Stimulated activated memory B cell treated with anti-CD40 and anti-IgM and Interleukin-4, amounts not matched to agents 10 μg/mL and 1 μg/mL and 100 μg/mL, for 72 hours (primary cell): Measurements from ENCODE around the gene KIF6.

Source experiments
- ATAC-seq: fragments of 150-1000 bp; cut with Tn5 transposase; 2 replicates; pipeline ENCODE4 v1.10.0; 2021
- H3K27ac Mint-ChIP-seq: one replicate; pipeline ENCODE4 v1.8.0; 2022; ENCODE audit warnings: mild to moderate bottlenecking, mixed read lengths
- H3K27me3 Mint-ChIP-seq: one replicate; pipeline ENCODE4 v1.8.0; 2022; ENCODE audit warnings: mixed read lengths
- H3K36me3 Mint-ChIP-seq: one replicate; pipeline ENCODE4 v1.8.0; 2022; ENCODE audit warnings: mixed read lengths
- H3K4me1 Mint-ChIP-seq: one replicate; pipeline ENCODE4 v1.8.0; 2022; ENCODE audit warnings: mixed read lengths
- H3K4me3 Mint-ChIP-seq: one replicate; pipeline ENCODE4 v1.8.0; 2022; ENCODE audit warnings: mild to moderate bottlenecking, moderate library complexity, mixed read lengths
- H3K9me3 Mint-ChIP-seq: one replicate; pipeline ENCODE4 v1.8.0; 2022; ENCODE audit warnings: mixed read lengths

KIF6 gene

GRCh38 chr6:39470506-39470905 lies 254.7 kb downstream of the KIF6 start:
- no peak overlapping the region for H3K27ac Mint-ChIP-seq

GRCh38 chr6:39468385-39468784 lies 256.8 kb downstream of the KIF6 start:
- Mint-ChIP-seq H3K4me3 (no peak overlapping the region), H3K27me3 (peaks cover 8% of the 10 kb centered on the region), H3K4me1 (peaks cover 8% of the 10 kb centered on the region), H3K36me3 (peaks cover 6% of the 10 kb centered on the region), H3K9me3 (peaks cover 6% of the 10 kb centered on the region), H3K27ac (no peak overlapping the region)
- ATAC-seq, result no peak

More at GRCh38 chr6:39470506-39470905, 254.7 kb downstream of the KIF6 start:
- peaks cover 8% of the 10 kb centered on the region for H3K4me1 Mint-ChIP-seq
- H3K36me3 Mint-ChIP-seq, result peaks cover 6% of the 10 kb centered on the region
- no peaks in the 10 kb centered on the region for H3K27me3 Mint-ChIP-seq
- H3K4me3 Mint-ChIP-seq, result no peak overlapping the region
- no peak for ATAC-seq
- H3K9me3 Mint-ChIP-seq, result peaks cover 6% of the 10 kb centered on the region

GRCh38 chr6:39466631-39467030 lies 258.6 kb downstream of the KIF6 start:
- Mint-ChIP-seq H3K27ac (no peak overlapping the region), H3K9me3 (peaks cover 6% of the 10 kb centered on the region), H3K4me1 (no peaks in the 10 kb centered on the region), H3K27me3 (peaks cover 8% of the 10 kb centered on the region), H3K4me3 (no peak overlapping the region), H3K36me3 (peaks cover 6% of the 10 kb centered on the region)
- no peak for ATAC-seq

GRCh38 chr6:39465539-39465938 lies 259.7 kb downstream of the KIF6 start:
- Mint-ChIP-seq H3K4me1 (no peaks in the 10 kb centered on the region), H3K36me3 (peaks cover 6% of the 10 kb centered on the region), H3K4me3 (no peak overlapping the region), H3K27me3 (peaks cover 8% of the 10 kb centered on the region), H3K27ac (no peak overlapping the region), H3K9me3 (peaks cover 6% of the 10 kb centered on the region)
- no peak for ATAC-seq

- Mint-ChIP-seq H3K9me3 (peaks cover 6% of the 10 kb centered on the region), H3K4me3 (no peak overlapping the region), H3K27me3 (peaks cover 8% of the 10 kb centered on the region), H3K4me1 (no peaks in the 10 kb centered on the region), H3K27ac (no peak overlapping the region), H3K36me3 (peaks cover 6% of the 10 kb centered on the region)
- no peak for ATAC-seq
Observed at GRCh38 chr6:39464067-39464466, 261.1 kb downstream of the KIF6 start.

- H3K27me3 Mint-ChIP-seq, result peaks cover 21% of the 10 kb centered on the region
Observed at GRCh38 chr6:39453956-39454524, 271.2 kb downstream of the KIF6 start.

GRCh38 chr6:39453241-39453640 lies 272.0 kb downstream of the KIF6 start:
- no peak for ATAC-seq
- H3K27ac Mint-ChIP-seq, result no peak overlapping the region
- peaks cover 11% of the 10 kb centered on the region for H3K9me3 Mint-ChIP-seq
- H3K27me3 Mint-ChIP-seq, result peaks cover 29% of the 10 kb centered on the region
- H3K4me3 Mint-ChIP-seq, result no peak overlapping the region
- H3K36me3 Mint-ChIP-seq, result no peaks in the 10 kb centered on the region
- H3K4me1 Mint-ChIP-seq, result no peaks in the 10 kb centered on the region

More at GRCh38 chr6:39453956-39454524, 271.2 kb downstream of the KIF6 start:
- no peak for ATAC-seq
- Mint-ChIP-seq H3K4me3 (no peak overlapping the region), H3K27ac (no peak overlapping the region), H3K36me3 (no peaks in the 10 kb centered on the region), H3K9me3 (peaks cover 11% of the 10 kb centered on the region), H3K4me1 (no peaks in the 10 kb centered on the region)

- no peaks in the 10 kb centered on the region for H3K36me3 Mint-ChIP-seq
- H3K27me3 Mint-ChIP-seq, result peaks cover 30% of the 10 kb centered on the region
- H3K27ac Mint-ChIP-seq, result no peak overlapping the region
- peaks cover 11% of the 10 kb centered on the region for H3K9me3 Mint-ChIP-seq
- H3K4me3 Mint-ChIP-seq, result no peak overlapping the region
- H3K4me1 Mint-ChIP-seq, result no peaks in the 10 kb centered on the region
- ATAC-seq, result no peak
Observed at GRCh38 chr6:39452306-39453145, 272.7 kb downstream of the KIF6 start.

GRCh38 chr6:39451831-39452230 lies 273.4 kb downstream of the KIF6 start:
- Mint-ChIP-seq H3K9me3 (peaks cover 11% of the 10 kb centered on the region), H3K4me3 (no peak overlapping the region), H3K36me3 (no peaks in the 10 kb centered on the region), H3K4me1 (no peaks in the 10 kb centered on the region), H3K27me3 (peaks cover 30% of the 10 kb centered on the region), H3K27ac (no peak overlapping the region)
- no peak for ATAC-seq

- ATAC-seq, result no peak
- H3K36me3 Mint-ChIP-seq, result no peaks in the 10 kb centered on the region
- H3K4me3 Mint-ChIP-seq, result no peak overlapping the region
- H3K9me3 Mint-ChIP-seq, result peaks cover 5% of the 10 kb centered on the region
- H3K27me3 Mint-ChIP-seq, result peaks cover 35% of the 10 kb centered on the region
- H3K4me1 Mint-ChIP-seq, result no peaks in the 10 kb centered on the region
- no peak overlapping the region for H3K27ac Mint-ChIP-seq
Observed at GRCh38 chr6:39449022-39449421, 276.2 kb downstream of the KIF6 start.

- no peaks in the 10 kb centered on the region for H3K4me1 Mint-ChIP-seq
- no peak overlapping the region for H3K4me3 Mint-ChIP-seq
- H3K36me3 Mint-ChIP-seq, result no peaks in the 10 kb centered on the region
- H3K27me3 Mint-ChIP-seq, result peaks cover 31% of the 10 kb centered on the region
- no peak for ATAC-seq
- H3K9me3 Mint-ChIP-seq, result no peaks in the 10 kb centered on the region
- H3K27ac Mint-ChIP-seq, result no peak overlapping the region
Observed at GRCh38 chr6:39446909-39447308, 278.3 kb downstream of the KIF6 start.

GRCh38 chr6:39445667-39446066 lies 279.5 kb downstream of the KIF6 start:
- no peaks in the 10 kb centered on the region for H3K36me3 Mint-ChIP-seq
- no peaks in the 10 kb centered on the region for H3K9me3 Mint-ChIP-seq
- no peaks in the 10 kb centered on the region for H3K4me1 Mint-ChIP-seq
- ATAC-seq, result no peak
- H3K27ac Mint-ChIP-seq, result no peak overlapping the region
- peaks cover 31% of the 10 kb centered on the region for H3K27me3 Mint-ChIP-seq
- H3K4me3 Mint-ChIP-seq, result no peak overlapping the region

GRCh38 chr6:39444479-39445019 lies 280.7 kb downstream of the KIF6 start:
- no peak for ATAC-seq
- Mint-ChIP-seq H3K27ac (no peak overlapping the region), H3K4me3 (no peak overlapping the region), H3K4me1 (no peaks in the 10 kb centered on the region), H3K36me3 (no peaks in the 10 kb centered on the region), H3K9me3 (no peaks in the 10 kb centered on the region), H3K27me3 (peaks cover 24% of the 10 kb centered on the region)

- ATAC-seq, result no peak
- peaks cover 9% of the 10 kb centered on the region for H3K27me3 Mint-ChIP-seq
- no peaks in the 10 kb centered on the region for H3K9me3 Mint-ChIP-seq
- H3K4me3 Mint-ChIP-seq, result no peak overlapping the region
- H3K27ac Mint-ChIP-seq, result no peak overlapping the region
- no peaks in the 10 kb centered on the region for H3K36me3 Mint-ChIP-seq
- no peaks in the 10 kb centered on the region for H3K4me1 Mint-ChIP-seq
Observed at GRCh38 chr6:39441986-39442385, 283.2 kb downstream of the KIF6 start.

GRCh38 chr6:39441301-39441700 lies 283.9 kb downstream of the KIF6 start:
- Mint-ChIP-seq H3K4me3 (no peak overlapping the region), H3K9me3 (no peaks in the 10 kb centered on the region), H3K4me1 (no peaks in the 10 kb centered on the region), H3K36me3 (no peaks in the 10 kb centered on the region), H3K27me3 (peaks cover 9% of the 10 kb centered on the region), H3K27ac (no peak overlapping the region)
- ATAC-seq, result no peak

GRCh38 chr6:39440039-39440426 lies 285.2 kb downstream of the KIF6 start:
- no peaks in the 10 kb centered on the region for H3K4me1 Mint-ChIP-seq
- no peak overlapping the region for H3K4me3 Mint-ChIP-seq
- no peak for ATAC-seq
- no peaks in the 10 kb centered on the region for H3K9me3 Mint-ChIP-seq
- peaks cover under 1% of the 10 kb centered on the region for H3K27me3 Mint-ChIP-seq
- no peak overlapping the region for H3K27ac Mint-ChIP-seq
- no peaks in the 10 kb centered on the region for H3K36me3 Mint-ChIP-seq
